Tibial artery (tissue), 4 donors: ENCODE measurements around the gene FAM9B.
"Not testable (repeated sequence)": the region's sequence is repeated elsewhere in the genome, so short reads cannot be mapped to it uniquely, and the experiment has no call there.

Experiments
- DNase-seq, 2 donors: peaks; one replicate each; pipeline ENCODE4 v3.0.0-alpha.2; 2019
- H3K27ac ChIP-seq, 2 donors: fragments of 200-600 bp; sonication (generic) in 1 of 2; 1 replicate in 1 of 2; 2 replicates in 1 of 2; pipeline ENCODE4 v1.5.1; 2018 to 2019; ENCODE audit warnings: mild to moderate bottlenecking in 1 of 2
- H3K27me3 ChIP-seq, 2 donors: fragments of 200-600 bp; sonication (generic) in 1 of 2; one replicate each; pipeline versions ENCODE4 v1.5.1 to v1.6.0; 2016 to 2019
- H3K36me3 ChIP-seq, 3 donors: fragments of 200-600 bp; sonication (generic) in 2 of 3; one replicate each; pipeline ENCODE4 v1.5.1; 2016 to 2019; ENCODE audit warnings: mild to moderate bottlenecking in 2 of 3
- H3K4me1 ChIP-seq, 4 donors: fragments of 200-600 bp; sonication (generic) in 2 of 4; 1 replicate in 3 of 4; 2 replicates in 1 of 4; pipeline ENCODE4 v1.5.1; 2016 to 2019
- H3K4me3 ChIP-seq, 2 donors: fragments of 200-600 bp; sonication (generic) in 1 of 2; 1 replicate in 1 of 2; 2 replicates in 1 of 2; pipeline ENCODE4 v1.5.1; 2018 to 2019; ENCODE audit warnings: mild to moderate bottlenecking in 2 of 2
- H3K9me3 ChIP-seq, 3 donors: fragments of 200-600 bp; sonication (generic) in 1 of 3; one replicate each; pipeline ENCODE4 v1.5.1; 2016 to 2019
- CTCF ChIP-seq, 2 experiments: fragments of 200-600 bp in 1 of 2; fragments of 450-650 bp in 1 of 2; IDR thresholded peaks; one replicate each; pipeline ENCODE4 v1.5.1; 2017 to 2019; ENCODE audit warnings: antibody characterized with exemption in 2 of 2, mild to moderate bottlenecking in 1 of 2, moderate library complexity in 1 of 2
- intact Hi-C: fragments of 100-400 bp; cut with DNase I; formaldehyde crosslinking; loops from one replicate; pipeline ENCODE4 v1.15.0; 2023; ENCODE audit warnings: low total_unique reads

The FAM9B gene

GRCh38 chrX:9038244-9038643, 4.3 kb upstream of the FAM9B start:
- TF ChIP-seq CTCF (IDR thresholded peaks at IDR 0.05), result no peak
- Histone ChIP-seq H3K27me3 (no peaks in the 10 kb centered on the region), H3K4me1 (no peaks in the 10 kb centered on the region), H3K27ac (no peak overlapping the region), H3K36me3 (no peaks in the 10 kb centered on the region), H3K4me3 (no peak overlapping the region), H3K9me3 (no peaks in the 10 kb centered on the region)
- intact Hi-C loops, result no loop called here
- no peak for DNase-seq

- intact Hi-C loops, result no loop called here
- Histone ChIP-seq H3K4me3 (no peak overlapping the region), H3K9me3 (no peaks in the 10 kb centered on the region), H3K27me3 (no peaks in the 10 kb centered on the region), H3K4me1 (no peaks in the 10 kb centered on the region), H3K27ac (no peak overlapping the region), H3K36me3 (no peaks in the 10 kb centered on the region)
- no peak for TF ChIP-seq CTCF (IDR thresholded peaks at IDR 0.05)
- DNase-seq, result no peak
Measured at GRCh38 chrX:9037296-9037695, 3.4 kb upstream of the FAM9B start.

GRCh38 chrX:9033586-9033985, 341 bp downstream of the FAM9B start:
- no peak overlapping the region for H3K4me3 ChIP-seq
- H3K27ac ChIP-seq, result no peak overlapping the region
- H3K9me3 ChIP-seq, result no peaks in the 10 kb centered on the region
- no peaks in the 10 kb centered on the region for H3K36me3 ChIP-seq
- TF ChIP-seq CTCF (IDR thresholded peaks at IDR 0.05), result no peak
- H3K4me1 ChIP-seq, result no peaks in the 10 kb centered on the region
- no peaks in the 10 kb centered on the region for H3K27me3 ChIP-seq
- intact Hi-C loops, result no loop called here
- DNase-seq, result no peak

GRCh38 chrX:9033179-9033578, 748 bp downstream of the FAM9B start:
- Histone ChIP-seq H3K9me3 (no peaks in the 10 kb centered on the region), H3K4me3 (no peak overlapping the region), H3K36me3 (no peaks in the 10 kb centered on the region), H3K27me3 (no peaks in the 10 kb centered on the region), H3K4me1 (no peaks in the 10 kb centered on the region), H3K27ac (no peak overlapping the region)
- no peak for TF ChIP-seq CTCF (IDR thresholded peaks at IDR 0.05)
- intact Hi-C loops, result no loop called here
- no peak for DNase-seq

GRCh38 chrX:9023293-9023692, 10.6 kb downstream of the FAM9B start:
- Histone ChIP-seq H3K36me3 (no peaks in the 10 kb centered on the region), H3K9me3 (no peaks in the 10 kb centered on the region), H3K4me1 (no peaks in the 10 kb centered on the region), H3K4me3 (no peak overlapping the region), H3K27ac (no peak overlapping the region), H3K27me3 (no peaks in the 10 kb centered on the region)
- no peak for DNase-seq
- intact Hi-C loops, result no loop called here
- no peak for TF ChIP-seq CTCF (IDR thresholded peaks at IDR 0.05)

- DNase-seq, result no peak
- Histone ChIP-seq H3K27me3 (no peaks in the 10 kb centered on the region), H3K9me3 (no peaks in the 10 kb centered on the region), H3K27ac (no peak overlapping the region), H3K4me3 (no peak overlapping the region), H3K4me1 (no peaks in the 10 kb centered on the region), H3K36me3 (no peaks in the 10 kb centered on the region)
- intact Hi-C loops, result no loop called here
- no peak for TF ChIP-seq CTCF (IDR thresholded peaks at IDR 0.05)
Measured at GRCh38 chrX:9019151-9019550, 14.8 kb downstream of the FAM9B start.

- H3K27me3 ChIP-seq, H3K9me3 ChIP-seq, H3K4me1 ChIP-seq, H3K27ac ChIP-seq, H3K36me3 ChIP-seq, intact Hi-C loops, DNase-seq, H3K4me3 ChIP-seq: not testable (repeated sequence)
Measured at GRCh38 chrX:9018332-9018731, 15.6 kb downstream of the FAM9B start.
